ENCODE data around the gene HNRNPUL2.
"Not testable (repeated sequence)": the region's sequence is repeated elsewhere in the genome, so short reads cannot be mapped to it uniquely, and the experiment has no call there.

The HNRNPUL2 gene

GRCh38 chr11:62676698-62677097, 50.6 kb downstream of the HNRNPUL2 start:
- no peak for TF ChIP-seq CTCF (IDR thresholded peaks at IDR 0.05; ENCODE audit: extremely low read depth, missing control alignments)
- DNase-seq (ENCODE audit: low spot score), result no peak

DNA sequence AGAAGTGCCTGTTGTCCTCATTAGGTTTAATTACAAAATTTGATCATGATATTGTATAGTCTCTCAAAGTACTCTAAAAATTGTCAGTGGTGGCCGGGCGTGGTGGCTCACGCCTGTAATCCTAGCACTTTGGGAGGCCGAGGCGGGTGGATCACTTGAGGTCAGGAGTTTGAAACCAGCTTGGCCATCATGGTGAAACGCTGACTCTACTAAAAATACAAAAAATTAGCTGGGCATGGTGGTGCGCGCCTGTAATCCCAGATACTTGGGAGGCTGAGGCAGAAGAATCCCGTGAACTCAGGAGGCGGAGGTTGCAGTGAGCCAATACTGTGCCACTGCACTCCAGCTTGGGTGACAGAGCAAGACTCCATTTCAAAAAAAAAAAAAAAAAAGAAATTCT, 51.8 kb downstream of the HNRNPUL2 start:
- not testable (repeated sequence) for DNase-seq (ENCODE audit: low spot score)

DNA sequence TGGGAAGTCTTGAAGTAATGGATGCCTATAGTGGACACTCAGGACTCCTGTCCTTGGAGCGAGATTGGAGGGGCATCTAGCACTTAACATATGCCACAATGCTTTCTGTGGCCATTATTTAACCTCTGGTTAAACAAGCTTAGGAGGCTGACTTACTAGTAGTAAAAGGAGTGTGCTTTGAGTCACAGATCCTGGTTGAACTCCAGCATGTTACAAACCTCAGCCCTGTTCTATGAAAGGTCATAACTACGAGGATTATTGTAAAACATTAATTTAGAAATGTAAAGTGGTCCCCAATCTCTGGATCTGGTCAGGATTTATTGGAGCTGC, 54.1 kb downstream of the HNRNPUL2 start:
- DNase-seq (ENCODE audit: low spot score), result no peak
- TF ChIP-seq CTCF (IDR thresholded peaks at IDR 0.05; ENCODE audit: extremely low read depth, missing control alignments), result no peak

DNA sequence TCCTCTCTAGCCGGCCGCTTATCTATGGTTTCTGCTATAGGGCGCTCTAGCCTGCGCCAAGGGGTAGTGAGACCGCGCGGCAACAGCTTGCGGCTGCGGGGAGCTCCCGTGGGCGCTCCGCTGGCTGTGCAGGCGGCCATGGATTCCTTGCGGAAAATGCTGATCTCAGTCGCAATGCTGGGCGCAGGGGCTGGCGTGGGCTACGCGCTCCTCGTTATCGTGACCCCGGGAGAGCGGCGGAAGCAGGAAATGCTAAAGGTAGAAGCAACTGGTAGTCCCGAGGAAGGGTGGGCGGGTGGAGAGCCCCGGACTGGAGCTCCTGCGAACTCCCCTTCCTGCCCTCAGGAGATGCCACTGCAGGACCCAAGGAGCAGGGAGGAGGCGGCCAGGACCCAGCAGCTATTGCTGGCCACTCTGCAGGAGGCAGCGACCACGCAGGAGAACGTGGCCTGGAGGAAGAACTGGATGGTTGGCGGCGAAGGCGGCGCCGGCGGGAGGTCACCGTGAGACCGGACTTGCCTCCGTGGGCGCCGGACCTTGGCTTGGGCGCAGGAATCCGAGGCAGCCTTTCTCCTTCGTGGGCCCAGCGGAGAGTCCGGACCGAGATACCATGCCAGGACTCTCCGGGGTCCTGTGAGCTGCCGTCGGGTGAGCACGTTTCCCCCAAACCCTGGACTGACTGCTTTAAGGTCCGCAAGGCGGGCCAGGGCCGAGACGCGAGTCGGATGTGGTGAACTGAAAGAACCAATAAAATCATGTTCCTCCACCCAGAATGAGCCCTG, 55.5 kb downstream of the HNRNPUL2 start, which contains the start of the genes LBHD1 and UQCC3:
TSS of gene LBHD1 (minus strand) at position 660 of the 782 bp plus-strand sequence. CDS start 2,236 bp downstream, outside the sequence.
TSS of gene UQCC3 (plus strand) at position 66 of the 782 bp plus-strand sequence. CDS start at position 139, 73 bp downstream.
- no peak for TF ChIP-seq CTCF (IDR thresholded peaks at IDR 0.05; ENCODE audit: extremely low read depth, missing control alignments)
- peak; percentile 86 for DNase-seq (ENCODE audit: low spot score)

DNA sequence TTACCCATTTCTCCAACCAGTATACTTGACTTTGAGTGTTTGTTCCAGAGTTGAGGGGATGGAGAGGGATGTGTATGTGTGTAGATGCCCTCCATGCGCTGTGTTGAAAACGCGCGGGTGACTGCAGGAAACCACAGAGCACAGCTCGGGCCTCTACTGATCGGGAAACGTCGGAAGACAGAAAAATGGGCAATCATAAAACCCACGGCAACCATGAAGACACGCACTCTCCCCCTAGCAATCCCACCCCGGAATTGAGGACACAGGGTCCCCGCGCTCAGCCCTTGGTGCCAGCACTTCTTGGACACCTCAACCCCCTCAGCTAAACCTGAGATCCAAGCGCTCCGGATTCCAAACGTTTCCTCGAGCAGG, 56.0 kb downstream of the HNRNPUL2 start:
- TF ChIP-seq CTCF (IDR thresholded peaks at IDR 0.05; ENCODE audit: extremely low read depth, missing control alignments), result no peak
- no peak for DNase-seq (ENCODE audit: low spot score)

GRCh38 chr11:62669420-62670161, 57.7 kb downstream of the HNRNPUL2 start:
- no peak for TF ChIP-seq CTCF (IDR thresholded peaks at IDR 0.05; ENCODE audit: extremely low read depth, missing control alignments)
- DNase-seq (ENCODE audit: low spot score), result no peak

DNA sequence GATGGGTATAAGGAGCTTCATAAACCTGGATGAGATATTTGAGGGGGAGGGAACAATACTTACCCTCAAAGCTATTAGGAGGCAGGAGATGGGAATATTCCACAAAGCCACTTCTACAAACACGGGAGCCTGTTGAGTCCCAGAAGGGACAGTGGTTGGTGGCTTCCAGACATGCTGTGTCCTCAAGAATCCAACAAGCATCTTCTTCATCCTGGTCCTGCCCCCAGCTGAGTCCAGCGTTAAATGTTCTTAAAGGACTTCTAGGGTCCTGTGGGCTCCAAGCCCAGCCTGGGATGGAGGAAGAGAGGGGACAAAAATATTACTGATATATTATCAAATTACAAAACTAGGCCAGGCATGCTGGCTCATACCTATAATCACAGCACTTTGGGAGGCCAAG, 59.8 kb downstream of the HNRNPUL2 start:
- no peak for TF ChIP-seq CTCF (IDR thresholded peaks at IDR 0.05; ENCODE audit: extremely low read depth, missing control alignments)
- DNase-seq (ENCODE audit: low spot score), result no peak

Measured in GM20000 (cell line).